ENCODE data around the gene NFKB2.

Gene NFKB2

DNA sequence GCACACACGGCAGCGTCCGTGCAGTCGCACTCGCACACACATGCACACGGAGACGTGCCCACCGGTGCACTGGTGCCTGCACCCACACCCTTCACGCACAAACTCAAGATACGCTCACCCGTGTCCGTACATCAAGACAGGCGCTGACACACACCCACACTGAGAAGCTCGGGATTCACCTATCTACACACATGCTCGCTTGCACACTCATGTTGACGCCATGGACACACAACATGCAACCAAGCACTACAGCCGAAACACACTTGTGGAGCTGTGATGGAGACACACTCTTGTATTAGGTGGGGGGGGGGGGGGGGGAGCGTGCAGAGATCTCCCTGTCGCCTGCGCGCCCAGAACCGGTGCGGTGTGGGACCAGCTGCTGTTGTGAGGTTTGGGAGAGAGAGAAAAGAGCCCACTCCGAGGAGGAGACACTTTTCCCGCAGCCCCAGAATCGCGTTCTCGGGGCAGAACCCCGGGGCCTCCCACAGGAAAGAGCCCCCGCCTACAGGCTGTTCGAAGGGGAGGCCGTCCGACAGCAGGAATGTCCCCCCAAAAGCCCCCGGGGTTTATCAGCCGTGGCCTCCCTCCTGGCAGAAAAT lies 605 bp upstream of the NFKB2 start:
- peak; percentile 36 for DNase-seq (ENCODE audit: low read depth)

GRCh38 chr10:102396317-102396650 lies 779 bp downstream of the NFKB2 start:
- DNase-seq (ENCODE audit: low read depth) = no peak

- no peak for DNase-seq (ENCODE audit: low read depth)
These were observed 1.2 kb downstream of the NFKB2 start for GRCh38 chr10:102396730-102397151.

- DNase-seq (ENCODE audit: low read depth) = no peak
These were observed 2.0 kb downstream of the NFKB2 start for GRCh38 chr10:102397222-102398171.

DNA sequence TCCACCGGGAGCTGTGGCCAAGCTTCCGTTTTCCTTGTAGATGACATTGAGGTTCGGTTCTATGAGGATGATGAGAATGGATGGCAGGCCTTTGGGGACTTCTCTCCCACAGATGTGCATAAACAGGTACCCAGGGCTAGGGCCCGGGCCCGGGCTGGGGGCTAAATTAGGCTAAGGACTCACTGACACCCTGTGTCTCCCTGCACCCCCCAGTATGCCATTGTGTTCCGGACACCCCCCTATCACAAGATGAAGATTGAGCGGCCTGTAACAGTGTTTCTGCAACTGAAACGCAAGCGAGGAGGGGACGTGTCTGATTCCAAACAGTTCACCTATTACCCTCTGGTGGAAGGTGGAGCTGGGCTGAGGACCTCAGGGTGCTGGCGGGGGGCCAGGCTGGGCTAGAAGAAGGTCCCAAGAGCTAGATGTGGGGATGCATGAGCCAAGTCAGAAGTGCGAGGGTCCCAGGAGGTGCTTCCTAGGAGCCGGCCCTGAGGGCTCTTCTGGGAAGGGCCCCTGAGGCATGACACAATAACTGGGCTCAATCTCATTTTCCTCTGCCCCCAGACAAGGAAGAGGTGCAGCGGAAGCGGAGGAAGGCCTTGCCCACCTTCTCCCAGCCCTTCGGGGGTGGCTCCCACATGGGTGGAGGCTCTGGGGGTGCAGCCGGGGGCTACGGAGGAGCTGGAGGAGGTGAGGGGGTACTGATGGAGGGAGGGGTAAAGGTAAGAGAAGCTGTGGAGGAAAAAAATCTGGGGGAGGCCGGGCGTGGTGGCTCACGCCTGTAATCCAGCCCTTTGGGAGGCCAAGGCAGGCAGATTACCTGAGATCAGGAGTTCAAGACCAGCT lies 2.9 kb downstream of the NFKB2 start:
- no peak for DNase-seq (ENCODE audit: low read depth)

- DNase-seq (ENCODE audit: low read depth) = peak; percentile 69
These were observed 3.9 kb downstream of the NFKB2 start for GRCh38 chr10:102399217-102400021.

DNA sequence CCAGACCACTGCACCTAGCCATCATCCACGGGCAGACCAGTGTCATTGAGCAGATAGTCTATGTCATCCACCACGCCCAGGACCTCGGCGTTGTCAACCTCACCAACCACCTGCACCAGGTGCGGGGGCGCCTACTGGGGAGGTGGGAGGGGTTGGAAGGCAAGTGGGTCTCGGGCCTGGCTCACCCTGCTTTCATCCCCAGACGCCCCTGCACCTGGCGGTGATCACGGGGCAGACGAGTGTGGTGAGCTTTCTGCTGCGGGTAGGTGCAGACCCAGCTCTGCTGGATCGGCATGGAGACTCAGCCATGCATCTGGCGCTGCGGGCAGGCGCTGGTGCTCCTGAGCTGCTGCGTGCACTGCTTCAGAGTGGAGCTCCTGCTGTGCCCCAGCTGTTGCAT lies 4.6 kb downstream of the NFKB2 start:
- DNase-seq (ENCODE audit: low read depth) = no peak

DNA sequence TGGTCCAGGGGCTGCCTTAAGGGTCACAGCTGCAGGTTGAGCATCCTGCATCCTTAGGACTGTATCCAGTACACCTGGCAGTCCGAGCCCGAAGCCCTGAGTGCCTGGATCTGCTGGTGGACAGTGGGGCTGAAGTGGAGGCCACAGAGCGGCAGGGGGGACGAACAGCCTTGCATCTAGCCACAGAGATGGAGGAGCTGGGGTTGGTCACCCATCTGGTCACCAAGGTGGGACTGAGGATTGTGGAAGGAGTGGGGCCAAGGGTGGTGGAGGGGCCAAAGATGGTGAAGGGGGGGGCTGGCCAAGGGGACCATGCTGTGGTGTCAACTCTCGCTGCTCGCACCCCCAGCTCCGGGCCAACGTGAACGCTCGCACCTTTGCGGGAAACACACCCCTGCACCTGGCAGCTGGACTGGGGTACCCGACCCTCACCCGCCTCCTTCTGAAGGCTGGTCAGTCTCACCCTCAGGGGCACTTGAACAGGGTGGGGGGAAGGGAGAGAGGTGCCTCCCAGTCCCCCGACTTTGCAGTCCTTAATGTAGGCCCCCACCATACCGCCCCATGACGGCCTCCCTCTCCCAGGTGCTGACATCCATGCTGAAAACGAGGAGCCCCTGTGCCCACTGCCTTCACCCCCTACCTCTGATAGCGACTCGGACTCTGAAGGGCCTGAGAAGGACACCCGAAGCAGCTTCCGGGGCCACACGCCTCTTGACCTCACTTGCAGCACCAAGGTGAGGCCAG lies 5.3 kb downstream of the NFKB2 start:
- no peak for DNase-seq (ENCODE audit: low read depth)

- DNase-seq (ENCODE audit: low read depth) = no peak
These were observed 5.8 kb downstream of the NFKB2 start for GRCh38 chr10:102401342-102401654.

- peak; percentile 57 for DNase-seq (ENCODE audit: low read depth)
These were observed 6.4 kb downstream of the NFKB2 start for GRCh38 chr10:102401735-102402511.

DNA sequence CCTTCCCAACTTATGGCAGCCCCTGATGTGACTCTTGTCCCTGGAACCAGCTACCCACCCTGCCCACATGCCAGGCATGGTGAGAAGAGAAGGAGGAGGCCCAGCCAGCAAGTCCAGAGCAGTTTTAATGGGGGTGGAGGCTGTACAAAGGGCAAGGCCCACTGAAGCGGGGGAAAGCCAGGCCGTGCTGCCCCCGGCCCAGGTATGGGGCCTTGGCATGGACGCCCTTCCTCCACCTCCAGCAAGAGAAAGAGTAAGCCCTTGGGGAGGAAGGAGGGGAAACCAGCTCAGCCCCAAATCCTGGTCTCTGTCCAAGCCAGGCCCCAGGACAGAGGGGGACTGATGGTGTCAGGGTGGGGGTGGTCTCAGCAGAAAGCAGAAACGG lies 7.0 kb downstream of the NFKB2 start:
- DNase-seq (ENCODE audit: low read depth) = no peak

DNA sequence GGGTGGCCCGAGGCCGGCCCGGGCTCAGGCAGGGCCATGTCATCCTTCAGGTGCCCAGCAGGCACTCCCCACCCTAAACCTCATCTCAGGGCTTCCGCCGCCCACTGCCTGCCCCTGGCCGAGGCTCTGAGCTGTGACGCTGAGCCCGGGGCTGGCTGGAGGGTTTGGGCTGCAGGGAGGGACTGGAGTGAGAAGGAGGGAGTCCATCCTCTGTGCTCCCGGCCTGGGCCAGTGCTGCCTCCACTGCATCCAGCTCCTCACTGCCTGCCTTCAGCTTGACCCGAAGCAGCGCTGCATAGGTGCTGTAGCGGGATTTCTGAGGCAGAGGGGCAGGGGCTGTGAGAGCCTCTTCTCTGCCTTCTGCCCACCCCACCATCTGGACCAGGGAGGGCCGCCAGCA lies 7.6 kb downstream of the NFKB2 start:
- no peak for DNase-seq (ENCODE audit: low read depth)

- DNase-seq (ENCODE audit: low read depth) = no peak
These were observed 9.0 kb downstream of the NFKB2 start for GRCh38 chr10:102404361-102405107.

GRCh38 chr10:102405108-102405571 lies 9.6 kb downstream of the NFKB2 start:
- no peak for DNase-seq (ENCODE audit: low read depth)

- DNase-seq (ENCODE audit: low read depth) = no peak
These were observed 10.1 kb downstream of the NFKB2 start for GRCh38 chr10:102405632-102406031.

- no peak for DNase-seq (ENCODE audit: low read depth)
These were observed 11.3 kb downstream of the NFKB2 start for GRCh38 chr10:102406815-102407214.

DNA sequence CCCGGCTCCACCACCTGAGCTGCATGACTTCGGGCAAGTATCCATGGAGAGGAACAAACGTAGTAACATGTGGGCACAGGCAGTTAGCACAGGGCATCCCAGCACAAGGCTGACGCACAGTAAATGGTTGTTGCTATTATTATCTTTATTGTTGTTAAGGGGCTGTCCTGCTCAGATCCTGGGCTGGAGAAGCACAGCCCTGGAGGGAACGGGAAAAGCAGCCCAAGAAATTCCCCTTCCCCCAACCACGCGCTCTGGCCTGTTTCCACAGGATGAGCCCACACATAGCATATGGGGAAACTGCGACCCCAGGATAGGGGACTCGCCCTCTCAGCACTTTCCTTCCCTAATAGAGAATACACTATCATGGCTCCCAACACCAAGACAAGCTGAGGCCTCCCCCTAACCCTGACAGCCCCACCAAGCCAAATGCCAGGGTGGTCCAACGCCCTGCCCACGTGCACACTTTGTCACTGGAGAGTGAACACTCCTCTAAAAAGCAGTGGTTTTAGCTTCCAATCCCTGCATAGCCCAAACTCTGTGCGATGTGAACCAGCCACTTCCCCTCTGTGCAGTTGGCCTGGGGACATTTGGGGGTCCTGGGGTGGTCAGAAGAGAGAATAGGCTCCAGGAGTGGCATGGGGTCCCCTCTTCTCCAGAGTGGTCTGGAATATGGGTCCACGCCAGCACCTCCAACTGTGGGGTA lies 12.1 kb downstream of the NFKB2 start:
- no peak for DNase-seq (ENCODE audit: low read depth)

DNA sequence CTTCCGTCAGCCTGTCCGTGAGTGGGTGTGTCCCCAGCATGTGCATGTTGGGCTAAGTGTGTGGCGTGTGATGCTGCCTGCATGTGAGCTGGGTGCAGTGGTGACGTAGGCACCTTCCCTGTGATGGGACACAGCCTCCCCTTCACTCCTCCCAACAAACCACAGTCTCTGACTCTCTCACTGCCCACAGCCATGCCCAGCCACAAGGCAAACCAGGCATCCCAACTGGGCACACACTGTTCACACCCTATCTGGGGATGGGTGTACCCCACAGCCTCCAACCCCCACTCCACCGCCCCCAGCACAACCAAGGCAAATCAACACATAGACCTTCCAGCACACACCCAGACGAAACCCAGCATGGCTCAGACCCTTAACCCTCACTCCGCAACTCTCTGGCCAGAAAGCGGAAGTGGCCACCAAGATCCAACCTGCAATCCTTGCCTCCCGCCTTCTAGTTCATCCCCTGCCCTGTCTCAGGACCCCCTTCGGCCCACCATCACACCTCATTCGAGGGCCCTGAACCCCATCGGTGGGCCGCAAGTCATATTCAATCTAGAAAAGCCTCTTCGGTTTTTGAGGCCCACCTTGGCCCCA lies 12.7 kb downstream of the NFKB2 start:
- peak; percentile 67 for DNase-seq (ENCODE audit: low read depth)

Measured in amniotic epithelial cell (primary cell).